ENCODE results near the gene FGF14.

Gene FGF14

GRCh38 chr13:101661839-101662238 lies 740.0 kb downstream of the FGF14 start:
- no peak overlapping the region for H2AFZ ChIP-seq (ENCODE audit: low read depth, low read length)
- no peaks in the 10 kb centered on the region for H3K36me3 ChIP-seq (replicated peaks; ENCODE audit: low read depth, low read length)
- H3K79me2 ChIP-seq (ENCODE audit: low read length): no peaks in the 10 kb centered on the region
- no peak overlapping the region for H3K4me2 ChIP-seq (ENCODE audit: low read length)
- TF ChIP-seq EZH2phosphoT487 (IDR thresholded peaks at IDR 0.05; ENCODE audit: low read depth) (no peak), CTCF (IDR thresholded peaks at IDR 0.05; ENCODE audit: low read depth, low read length) (no peak)
- no peaks in the 10 kb centered on the region for H3K9me3 ChIP-seq (ENCODE audit: insufficient read depth, low read length)
- peaks cover 9% of the 10 kb centered on the region; the same call in 1 of the 2 replicates for H3K27me3 ChIP-seq (ENCODE audit: low read depth, low read length)
- no peak overlapping the region for H3K9ac ChIP-seq (ENCODE audit: low read length)
- no peaks in the 10 kb centered on the region for H3K4me1 ChIP-seq (ENCODE audit: low read length)
- H3K27ac ChIP-seq (ENCODE audit: low read length): no peak overlapping the region
- H4K20me1 ChIP-seq (ENCODE audit: insufficient read depth, low read length): no peaks in the 10 kb centered on the region
- no peak overlapping the region for H3K4me3 ChIP-seq (ENCODE audit: low read length)
